IMR-90 (cell line): ENCODE measurements around the gene AUTS2. TPM values are rescaled to one million over a fixed set of nuclear protein-coding genes. Genes with fewer than 3 reads are reported as not detected.

ENCODE experiments used
- ATAC-seq: fragments of 200-7000 bp; cut with Tn5 transposase; 2 replicates; pipeline ENCODE4 v1.9.1; 2020; ENCODE audit warnings: low read depth, mild to moderate bottlenecking, moderate library complexity
- BruUV-seq: library from RNA; stranded (reverse); fragments of 400-500 nt; replicated peaks from 2 replicates; lab custom pipeline; 2021; lab: Mats Ljungman, UMichigan
- CTCF ChIA-PET: fragments of 300-600 bp; formaldehyde crosslinking; extraction: SDS; loops from one replicate; lab custom pipeline; 2021; ENCODE audit warnings: antibody characterized with exemption; lab: Yijun Ruan, JAX
- POLR2A ChIA-PET: fragments of 300-600 bp; sonication (Branson Sonifier 250); formaldehyde crosslinking; loops from one replicate; lab custom pipeline; 2022; ENCODE audit warnings: antibody characterized with exemption; ENCODE audit not compliant: unreplicated experiment; lab: Charles Lee
- DNase-seq: peaks from one replicate; pipeline ENCODE4 v3.0.0; 2013
- H2AFZ ChIP-seq: replicated peaks from 2 replicates; pipeline ENCODE3; 2013; ENCODE audit warnings: low read length, mild to moderate bottlenecking; ENCODE audit not compliant: poor library complexity
- H2AK5ac ChIP-seq: 2 replicates; pipeline ENCODE4 v1.6.1; 2013; ENCODE audit warnings: low read depth, low read length, inconsistent platforms
- H2AK9ac ChIP-seq: replicated peaks from 2 replicates; pipeline ENCODE3; 2013; ENCODE audit warnings: mild to moderate bottlenecking, low read depth, low read length, moderate library complexity; ENCODE audit not compliant: poor library complexity
- H2BK120ac ChIP-seq: 2 replicates; pipeline ENCODE4 v1.6.1; 2013; ENCODE audit warnings: low read depth, low read length, inconsistent platforms
- H2BK15ac ChIP-seq: 3 replicates; pipeline ENCODE4 v1.6.1; 2013; ENCODE audit warnings: low read depth, low read length, inconsistent platforms
- H2BK20ac ChIP-seq: 2 replicates; pipeline ENCODE4 v1.6.1; 2013; ENCODE audit warnings: low read depth, mild to moderate bottlenecking, inconsistent platforms, low read length, moderate library complexity
- H2BK5ac ChIP-seq: 2 replicates; pipeline ENCODE4 v1.6.1; 2013; ENCODE audit warnings: mild to moderate bottlenecking, low read depth, low read length, inconsistent platforms; ENCODE audit not compliant: poor library complexity, severe bottlenecking
- H3K14ac ChIP-seq: replicated peaks from 2 replicates; pipeline ENCODE4 v1.6.1; 2013; ENCODE audit warnings: low read depth, low read length, inconsistent platforms
- H3K18ac ChIP-seq: 2 replicates; pipeline ENCODE4 v1.6.1; 2013; ENCODE audit warnings: low read depth, low read length, control low read depth
- H3K23ac ChIP-seq: 2 replicates; pipeline ENCODE4 v1.6.1; 2013; ENCODE audit warnings: low read depth, low read length, inconsistent platforms
- H3K27ac ChIP-seq: 2 replicates; pipeline ENCODE4 v1.5.1; 2013; ENCODE audit warnings: mild to moderate bottlenecking, control low read depth, low read length; ENCODE audit not compliant: insufficient read depth
- H3K27me3 ChIP-seq: 2 replicates; pipeline ENCODE4 v1.6.1; 2013; ENCODE audit warnings: low read length; ENCODE audit not compliant: control insufficient read depth, insufficient read depth
- H3K36me3 ChIP-seq: 2 replicates; pipeline ENCODE4 v1.6.1; 2013; ENCODE audit warnings: low read length, mixed read lengths; ENCODE audit not compliant: control insufficient read depth, insufficient read depth
- H3K4ac ChIP-seq: 2 replicates; pipeline ENCODE4 v1.6.1; 2013; ENCODE audit warnings: low read depth, low read length, inconsistent platforms
- H3K4me1 ChIP-seq: 2 replicates; pipeline ENCODE4 v1.6.1; 2013; ENCODE audit warnings: low read length, mixed read lengths; ENCODE audit not compliant: control insufficient read depth, insufficient read depth
- H3K4me2 ChIP-seq: 2 replicates; pipeline ENCODE4 v1.6.1; 2013; ENCODE audit warnings: low read depth, mild to moderate bottlenecking, control low read depth, low read length, moderate library complexity
- H3K4me3 ChIP-seq: 2 replicates; pipeline ENCODE4 v1.5.1; 2013; ENCODE audit warnings: low read depth, mild to moderate bottlenecking, control low read depth, low read length, moderate library complexity; ENCODE audit not compliant: insufficient read depth
- H3K56ac ChIP-seq: 2 replicates; pipeline ENCODE4 v1.6.1; 2013; ENCODE audit warnings: low read length, inconsistent platforms; ENCODE audit not compliant: insufficient read depth; ENCODE audit errors: extremely low read depth
- H3K79me1 ChIP-seq, 2 experiments: 2 replicates each; pipeline ENCODE4 v1.6.1; 2013; ENCODE audit warnings: low read length in 2 of 2, inconsistent platforms in 1 of 2, low read depth in 1 of 2
- H3K9ac ChIP-seq: 2 replicates; pipeline ENCODE4 v1.6.1; 2013; ENCODE audit warnings: low read depth, low read length, control low read depth
- H3K9me1 ChIP-seq: 2 replicates; pipeline ENCODE4 v1.6.1; 2013; ENCODE audit warnings: low read length, inconsistent platforms; ENCODE audit not compliant: insufficient read depth
- H3K9me3 ChIP-seq: 2 replicates; pipeline ENCODE4 v1.6.1; 2013; ENCODE audit warnings: low read length; ENCODE audit not compliant: control insufficient read depth, insufficient read depth
- H4K20me1 ChIP-seq: 2 replicates; pipeline ENCODE4 v1.6.1; 2013; ENCODE audit warnings: low read length, inconsistent platforms; ENCODE audit not compliant: insufficient read depth
- H4K5ac ChIP-seq: 2 replicates; pipeline ENCODE4 v1.6.1; 2013; ENCODE audit warnings: mild to moderate bottlenecking, low read depth, low read length, control low read depth
- H4K8ac ChIP-seq, 2 experiments: 2 replicates each; pipeline ENCODE4 v1.6.1; 2013; ENCODE audit warnings: low read depth in 2 of 2, low read length in 2 of 2, control low read depth in 1 of 2, inconsistent platforms in 1 of 2
- H4K91ac ChIP-seq: 2 replicates; pipeline ENCODE4 v1.6.1; 2013; ENCODE audit warnings: low read depth, low read length, inconsistent platforms; ENCODE audit not compliant: insufficient read depth
- BHLHE40 ChIP-seq: fragments of 150-350 bp; IDR thresholded peaks from 2 replicates; pipeline ENCODE4 v1.6.1; 2016; ENCODE audit warnings: mild to moderate bottlenecking, low read depth, low read length
- CEBPB ChIP-seq: IDR thresholded peaks from 2 replicates; pipeline ENCODE4 v1.6.1; 2012; ENCODE audit warnings: low read depth, low read length, improper control_type of control experiment
- CHD1 ChIP-seq: IDR thresholded peaks from 2 replicates; pipeline ENCODE4 v1.6.1; 2012; ENCODE audit warnings: low read depth, low read length, improper control_type of control experiment
- FOS ChIP-seq: fragments of 150-350 bp; IDR thresholded peaks from 2 replicates; pipeline ENCODE4 v1.6.1; 2016; ENCODE audit warnings: low read depth, low read length
- MAFK ChIP-seq: IDR thresholded peaks from 2 replicates; pipeline ENCODE4 v1.6.1; 2012; ENCODE audit warnings: low read depth, low read length, improper control_type of control experiment
- MAZ ChIP-seq: IDR thresholded peaks from 2 replicates; pipeline ENCODE4 v1.6.1; 2012; ENCODE audit warnings: low read depth, mild to moderate bottlenecking, low read length, improper control_type of control experiment, moderate library complexity, borderline replicate concordance
- MXI1 ChIP-seq: IDR thresholded peaks from 2 replicates; pipeline ENCODE4 v1.6.1; 2012; ENCODE audit warnings: low read depth, mild to moderate bottlenecking, low read length, moderate library complexity, borderline replicate concordance
- NFE2L2 ChIP-seq: fragments of 150-350 bp; IDR thresholded peaks from 2 replicates; pipeline ENCODE4 v1.6.1; 2016; ENCODE audit warnings: low read depth, mild to moderate bottlenecking, low read length
- POLR2A ChIP-seq: IDR thresholded peaks from 2 replicates; pipeline ENCODE4 v1.6.1; 2012; ENCODE audit warnings: mild to moderate bottlenecking, low read depth, low read length
- RAD21 ChIP-seq: IDR thresholded peaks from 2 replicates; pipeline ENCODE4 v1.6.1; 2012; ENCODE audit warnings: low read length, improper control_type of control experiment
- RCOR1 ChIP-seq: IDR thresholded peaks from 2 replicates; pipeline ENCODE4 v1.6.1; 2012; ENCODE audit warnings: mild to moderate bottlenecking, low read length, improper control_type of control experiment; ENCODE audit not compliant: insufficient replicate concordance
- RFX5 ChIP-seq: IDR thresholded peaks from 2 replicates; pipeline ENCODE4 v1.8.0; 2012; ENCODE audit warnings: low read depth, mild to moderate bottlenecking, low read length, moderate library complexity
- SMC3 ChIP-seq: fragments of 150-350 bp; IDR thresholded peaks from 2 replicates; pipeline ENCODE4 v1.6.1; 2016; ENCODE audit warnings: low read depth, mild to moderate bottlenecking, antibody characterized with exemption, low read length, moderate library complexity
- dilution Hi-C: fragments of 300-500 bp; cut with HindIII; formaldehyde crosslinking; loops from one replicate; pipeline ENCODE4 v1.14.3; 2018; ENCODE audit warnings: low sequenced_read_pairs; ENCODE audit not compliant: unreplicated experiment
- in situ Hi-C: fragments of 300-500 bp; cut with MboI; formaldehyde crosslinking; loops from 3 replicates; pipeline ENCODE4 v1.14.3; 2019; ENCODE audit warnings: low sequenced_read_pairs, inconsistent platforms, mixed read lengths
- intact Hi-C: fragments of 100-400 bp; cut with micrococcal nuclease; formaldehyde crosslinking; loops from 2 replicates; pipeline ENCODE4 v1.10.0; 2022
- polyA plus RNA-seq, 3 experiments: library from polyadenylated mRNA; depleted of rRNA; stranded (reverse); fragments of >200 nt; gene quantifications; 2 replicates each; pipeline ENCODE4 v1.2.3, GENCODE V29; 2012; ENCODE audit warnings: low replicate concordance in 1 of 3
- total RNA-seq: library from RNA; depleted of rRNA; stranded (reverse); fragments of >200 nt; gene quantifications from 2 replicates; pipeline ENCODE4 v1.2.3, GENCODE V29; 2012
- TF ChIP-seq, protein P1 (sequence below): fragments of 150-350 bp; IDR thresholded peaks from 2 replicates; pipeline ENCODE4 v1.6.1; 2016; ENCODE audit warnings: low read depth, mild to moderate bottlenecking, low read length, moderate library complexity, borderline replicate concordance
- TF ChIP-seq, protein P2 (sequence below): fragments of 150-350 bp; IDR thresholded peaks from 2 replicates; pipeline ENCODE4 v1.6.1; 2017; ENCODE audit warnings: mild to moderate bottlenecking, antibody characterized with exemption, low read length, low read depth
- TF ChIP-seq, protein P3 (sequence below): conservative IDR thresholded peaks from 2 replicates; pipeline ENCODE4 v1.5.1; 2012; ENCODE audit warnings: mild to moderate bottlenecking, low read depth, low read length, improper control_type of control experiment

The AUTS2 gene
- total and polyA plus RNA-seq, 2 of the 4 experiments (the other 2 are of a cell fraction): 0.90 to 3.0 TPM

DNA sequence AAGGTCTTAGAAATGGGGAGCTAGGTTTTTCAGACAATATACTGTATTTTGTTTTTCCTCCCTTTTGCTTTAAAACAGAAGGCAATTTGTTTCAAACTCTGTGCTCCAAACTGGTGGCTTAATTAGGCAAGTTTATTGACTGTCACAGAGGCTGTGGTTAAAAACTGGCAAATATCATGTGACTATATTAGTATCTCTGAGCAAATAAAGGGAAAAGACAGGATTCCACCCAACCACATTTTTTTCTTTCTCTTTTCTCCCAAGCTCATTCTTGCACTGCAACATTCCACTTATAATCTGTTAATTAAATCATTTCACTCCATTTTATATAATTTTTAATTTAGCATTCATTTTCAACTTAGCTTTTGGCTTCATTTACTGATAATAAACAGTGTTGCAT lies 615.8 kb downstream of the AUTS2 start:
- no peak overlapping the region for H2BK15ac ChIP-seq
- ChIA-PET CTCF (interaction anchor here (0.6 kb wide), 1 partner anchor 427 kb away, joined by 5 read pairs; no protein-coding TSS in a partner anchor), POLR2A (no interaction called here)
- no TSS peak for BruUV-seq
- H4K5ac ChIP-seq: no peak overlapping the region
- no peak overlapping the region for H3K18ac ChIP-seq
- no peak overlapping the region for H3K23ac ChIP-seq
- H3K27ac ChIP-seq: no peak overlapping the region
- no peak for TF ChIP-seq FOS
- no peak for TF ChIP-seq CHD1
- no peak for TF ChIP-seq RCOR1
- no peak for TF ChIP-seq RFX5
- no peak for TF ChIP-seq RAD21
- TF ChIP-seq, protein P1, sequence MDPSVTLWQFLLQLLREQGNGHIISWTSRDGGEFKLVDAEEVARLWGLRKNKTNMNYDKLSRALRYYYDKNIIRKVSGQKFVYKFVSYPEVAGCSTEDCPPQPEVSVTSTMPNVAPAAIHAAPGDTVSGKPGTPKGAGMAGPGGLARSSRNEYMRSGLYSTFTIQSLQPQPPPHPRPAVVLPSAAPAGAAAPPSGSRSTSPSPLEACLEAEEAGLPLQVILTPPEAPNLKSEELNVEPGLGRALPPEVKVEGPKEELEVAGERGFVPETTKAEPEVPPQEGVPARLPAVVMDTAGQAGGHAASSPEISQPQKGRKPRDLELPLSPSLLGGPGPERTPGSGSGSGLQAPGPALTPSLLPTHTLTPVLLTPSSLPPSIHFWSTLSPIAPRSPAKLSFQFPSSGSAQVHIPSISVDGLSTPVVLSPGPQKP: no peak
- TF ChIP-seq POLR2A: no peak
- TF ChIP-seq MAZ: no peak
- TF ChIP-seq, protein P2, sequence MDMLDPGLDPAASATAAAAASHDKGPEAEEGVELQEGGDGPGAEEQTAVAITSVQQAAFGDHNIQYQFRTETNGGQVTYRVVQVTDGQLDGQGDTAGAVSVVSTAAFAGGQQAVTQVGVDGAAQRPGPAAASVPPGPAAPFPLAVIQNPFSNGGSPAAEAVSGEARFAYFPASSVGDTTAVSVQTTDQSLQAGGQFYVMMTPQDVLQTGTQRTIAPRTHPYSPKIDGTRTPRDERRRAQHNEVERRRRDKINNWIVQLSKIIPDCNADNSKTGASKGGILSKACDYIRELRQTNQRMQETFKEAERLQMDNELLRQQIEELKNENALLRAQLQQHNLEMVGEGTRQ: no peak
- TF ChIP-seq SMC3: no peak
- TF ChIP-seq NFE2L2: no peak
- TF ChIP-seq MXI1: no peak
- no peak for TF ChIP-seq BHLHE40
- TF ChIP-seq MAFK: no peak
- TF ChIP-seq CEBPB: no peak
- TF ChIP-seq, protein P3, sequence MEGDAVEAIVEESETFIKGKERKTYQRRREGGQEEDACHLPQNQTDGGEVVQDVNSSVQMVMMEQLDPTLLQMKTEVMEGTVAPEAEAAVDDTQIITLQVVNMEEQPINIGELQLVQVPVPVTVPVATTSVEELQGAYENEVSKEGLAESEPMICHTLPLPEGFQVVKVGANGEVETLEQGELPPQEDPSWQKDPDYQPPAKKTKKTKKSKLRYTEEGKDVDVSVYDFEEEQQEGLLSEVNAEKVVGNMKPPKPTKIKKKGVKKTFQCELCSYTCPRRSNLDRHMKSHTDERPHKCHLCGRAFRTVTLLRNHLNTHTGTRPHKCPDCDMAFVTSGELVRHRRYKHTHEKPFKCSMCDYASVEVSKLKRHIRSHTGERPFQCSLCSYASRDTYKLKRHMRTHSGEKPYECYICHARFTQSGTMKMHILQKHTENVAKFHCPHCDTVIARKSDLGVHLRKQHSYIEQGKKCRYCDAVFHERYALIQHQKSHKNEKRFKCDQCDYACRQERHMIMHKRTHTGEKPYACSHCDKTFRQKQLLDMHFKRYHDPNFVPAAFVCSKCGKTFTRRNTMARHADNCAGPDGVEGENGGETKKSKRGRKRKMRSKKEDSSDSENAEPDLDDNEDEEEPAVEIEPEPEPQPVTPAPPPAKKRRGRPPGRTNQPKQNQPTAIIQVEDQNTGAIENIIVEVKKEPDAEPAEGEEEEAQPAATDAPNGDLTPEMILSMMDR: no peak
- H3K4ac ChIP-seq: no peak overlapping the region
- no peaks in the 10 kb centered on the region for H3K27me3 ChIP-seq
- no peak overlapping the region for H2AK9ac ChIP-seq
- intact Hi-C loops (no loop called here), dilution Hi-C loops (no loop called here), in situ Hi-C loops (no loop called here)
- ATAC-seq (no peak), DNase-seq (no peak)
- H2BK5ac ChIP-seq: no peak overlapping the region
- no peak overlapping the region for H2AFZ ChIP-seq
- H2BK120ac ChIP-seq: no peak overlapping the region
- no peaks in the 10 kb centered on the region for H3K9me1 ChIP-seq
- no peaks in the 10 kb centered on the region for H3K4me1 ChIP-seq
- no peak overlapping the region for H3K4me3 ChIP-seq
- H3K79me1 ChIP-seq: no peaks in the 10 kb centered on the region
- no peak overlapping the region for H3K14ac ChIP-seq
- no peak overlapping the region for H2AK5ac ChIP-seq
- no peak overlapping the region for H2BK20ac ChIP-seq
- H4K91ac ChIP-seq: no peak overlapping the region
- H3K4me2 ChIP-seq: no peak overlapping the region
- H3K56ac ChIP-seq: no peak overlapping the region
- no peaks in the 10 kb centered on the region for H4K20me1 ChIP-seq
- no peak overlapping the region for H3K9ac ChIP-seq
- peaks cover 4% of the 10 kb centered on the region; the same call in 1 of the 2 replicates for H3K9me3 ChIP-seq
- H3K36me3 ChIP-seq: no peaks in the 10 kb centered on the region
- no peak overlapping the region for H4K8ac ChIP-seq
